A549 (cell line): ENCODE results near the gene TAS1R3. TPM values are rescaled to one million over a fixed set of nuclear protein-coding genes. Genes with fewer than 3 reads are reported as not detected.
"Not testable (repeated sequence)": the region's sequence is repeated elsewhere in the genome, so short reads cannot be mapped to it uniquely, and the experiment has no call there.

ENCODE experiments used
- ATAC-seq, 2 experiments: fragments of 200-7000 bp in 1 of 2; fragments of >200 bp in 1 of 2; cut with Nextera tagmentation in 1 of 2; cut with Tn5 transposase in 1 of 2; 3 replicates each; pipeline versions ENCODE4 v1.8.0 to v1.9.1; 2018 to 2020; ENCODE audit warnings: mild to moderate bottlenecking in 1 of 2, moderate library complexity in 1 of 2
- CTCF ChIA-PET: fragments of 300-600 bp; sonication (Branson Sonifier 250); formaldehyde crosslinking; extraction: SDS; loops from one replicate; lab custom pipeline; 2021; ENCODE audit warnings: antibody characterized with exemption, inconsistent platforms; lab: Yijun Ruan, JAX
- POLR2A ChIA-PET: fragments of 350-600 bp; formaldehyde crosslinking; extraction: SDS; loops from one replicate; lab custom pipeline; 2021; ENCODE audit warnings: antibody characterized with exemption, inconsistent platforms; lab: Yijun Ruan, JAX
- DNase-seq, 2 experiments: peaks; one replicate each; pipeline versions ENCODE4 v3.0.0 to v3.0.0-alpha.2; 2011 to 2016; ENCODE audit warnings: low read depth in 1 of 2, low spot score in 1 of 2
- FAIRE-seq: peaks from 2 replicates; lab custom pipeline; 2011; peaks lifted over from hg19 to GRCh38; lab: Jason Lieb, UNC
- H3K27ac ChIP-seq, 2 experiments: fragments of >200 bp; sonication (Bioruptor Twin); formaldehyde crosslinking; 3 replicates each; pipeline ENCODE4 v1.5.1; 2016 to 2017
- H3K4me1 ChIP-seq: fragments of >200 bp; sonication (Bioruptor Twin); formaldehyde crosslinking; 3 replicates; pipeline ENCODE4 v1.6.1; 2016
- H3K4me2 ChIP-seq: fragments of >200 bp; sonication (Bioruptor Twin); formaldehyde crosslinking; 3 replicates; pipeline ENCODE4 v1.6.1; 2016
- H3K4me3 ChIP-seq: fragments of >200 bp; sonication (Bioruptor Twin); formaldehyde crosslinking; 3 replicates; pipeline ENCODE4 v1.5.1; 2016
- H3K9me3 ChIP-seq: fragments of >200 bp; sonication (Bioruptor Twin); formaldehyde crosslinking; 3 replicates; pipeline ENCODE4 v1.6.1; 2016
- ATOH8 ChIP-seq: fragments of 250-450 bp; sonication (Bioruptor Pico); IDR thresholded peaks from 2 replicates; pipeline ENCODE4 v1.5.0; 2020; ENCODE audit warnings: low read depth, mild to moderate bottlenecking, moderate library complexity
- CHD4 ChIP-seq: fragments of 200-600 bp; sonication (generic); IDR thresholded peaks from 2 replicates; pipeline ENCODE4 v1.6.1; 2016; ENCODE audit warnings: antibody characterized with exemption, mild to moderate bottlenecking, borderline replicate concordance
- E2F6 ChIP-seq: IDR thresholded peaks from 2 replicates; pipeline ENCODE4 v1.6.1; 2012; ENCODE audit warnings: low read depth, borderline replicate concordance
- EHMT2 ChIP-seq: fragments of 200-600 bp; sonication (generic); IDR thresholded peaks from 2 replicates; pipeline ENCODE4 v1.6.1; 2016; ENCODE audit warnings: antibody characterized with exemption, low read depth, mild to moderate bottlenecking, moderate library complexity
- FOSB ChIP-seq: fragments of 250-450 bp; sonication (Bioruptor Pico); IDR thresholded peaks from 2 replicates; pipeline ENCODE4 v1.5.0; 2020; ENCODE audit warnings: mild to moderate bottlenecking, moderate library complexity
- FOXS1 ChIP-seq: fragments of 250-450 bp; sonication (Bioruptor Pico); IDR thresholded peaks from 2 replicates; pipeline ENCODE4 v1.5.0; 2020; ENCODE audit warnings: mild to moderate bottlenecking, moderate library complexity
- GATA3 ChIP-seq: IDR thresholded peaks from 2 replicates; pipeline ENCODE4 v1.6.1; 2012; ENCODE audit warnings: borderline replicate concordance
- HEYL ChIP-seq: fragments of 250-450 bp; sonication (Bioruptor Pico); IDR thresholded peaks from 2 replicates; pipeline ENCODE4 v1.8.0; 2021; ENCODE audit warnings: mild to moderate bottlenecking, moderate library complexity
- HOXB13 ChIP-seq: fragments of 250-450 bp; sonication (Bioruptor Pico); IDR thresholded peaks from 2 replicates; pipeline ENCODE4 v1.5.0; 2020; ENCODE audit warnings: low read depth, mild to moderate bottlenecking, moderate library complexity
- JUNB ChIP-seq: fragments of >200 bp; sonication (Bioruptor Twin); formaldehyde crosslinking; IDR thresholded peaks from 2 replicates; pipeline ENCODE4 v1.6.1; 2016
- KDM5A ChIP-seq: fragments of 200-600 bp; sonication (generic); IDR thresholded peaks from 2 replicates; pipeline ENCODE4 v1.6.1; 2016; ENCODE audit warnings: antibody characterized with exemption, mild to moderate bottlenecking
- MAX ChIP-seq: IDR thresholded peaks from 2 replicates; pipeline ENCODE4 v1.6.1; 2012
- MAZ ChIP-seq: fragments of 150-350 bp; IDR thresholded peaks from 2 replicates; pipeline ENCODE4 v1.6.1; 2014; ENCODE audit warnings: antibody characterized with exemption, low read depth, low read length, borderline replicate concordance
- NFE2L2 ChIP-seq: fragments of 150-350 bp; conservative IDR thresholded peaks from 2 replicates; pipeline ENCODE4 v1.6.1; 2014; ENCODE audit warnings: low read length
- POLR2AphosphoS2 ChIP-seq: conservative IDR thresholded peaks from 2 replicates; pipeline ENCODE4 v1.6.1; 2012; ENCODE audit warnings: low read length, improper control_type of control experiment, inconsistent platforms
- RCOR1 ChIP-seq: fragments of 150-350 bp; IDR thresholded peaks from 2 replicates; pipeline ENCODE4 v1.6.1; 2014; ENCODE audit warnings: antibody characterized with exemption, low read length, low read depth
- SMC3 ChIP-seq: fragments of >200 bp; sonication (Bioruptor Twin); formaldehyde crosslinking; IDR thresholded peaks from 3 replicates; pipeline ENCODE4 v1.6.1; 2018; ENCODE audit warnings: inconsistent platforms
- SREBF2 ChIP-seq: fragments of 450-650 bp; IDR thresholded peaks from 2 replicates; pipeline ENCODE4 v1.6.1; 2014; ENCODE audit warnings: mild to moderate bottlenecking, moderate library complexity
- ZFP36 ChIP-seq: fragments of 450-650 bp; IDR thresholded peaks from 2 replicates; pipeline ENCODE4 v1.6.1; 2014; ENCODE audit warnings: borderline replicate concordance; ENCODE audit not compliant: partially characterized antibody
- ZNF302 ChIP-seq: fragments of 250-450 bp; sonication (Bioruptor Pico); IDR thresholded peaks from 2 replicates; pipeline ENCODE4 v1.9.0; 2021; ENCODE audit warnings: inconsistent platforms, mild to moderate bottlenecking, moderate library complexity
- WGBS: methylation state at CpG from one replicate; pipeline ENCODE4 v1.1.6; 2017; ENCODE audit errors: missing lambda C conversion rate; 5-methylcytosine and 5-hydroxymethylcytosine counted together
- polyA plus RNA-seq, 4 experiments: library from polyadenylated mRNA; depleted of rRNA in 3 of 4; stranded (reverse); fragments of >200 nt; fragmentation: RNase III in 1 of 4; extraction: RNeasy Plus Mini Kit Qiagen cat#74134 plus additional on column Dnase treatment in 1 of 4; gene quantifications; 2 replicates in 3 of 4; 3 replicates in 1 of 4; pipeline ENCODE4 v1.2.3, GENCODE V29; 2011 to 2017

The TAS1R3 gene
- polyA plus RNA-seq, 2 of the 4 experiments (the other 2 are of a cell fraction) = 0.05 to 0.15 TPM

GRCh38 chr1:1367315-1367714 is 36.2 kb downstream of the TAS1R3 start:
- no peaks in the 10 kb centered on the region for H3K9me3 ChIP-seq
- FAIRE-seq (no peak), DNase-seq (no peak), ATAC-seq (no peak)
- H3K27ac ChIP-seq = no peak overlapping the region
- ChIA-PET CTCF (interaction anchor here (6.1 kb wide), 1 partner anchor 22 kb away, joined by 73 read pairs; the partner anchor contains the start of gene DVL1), POLR2A (no interaction called here)
- H3K4me1 ChIP-seq = no peaks in the 10 kb centered on the region
- no peak overlapping the region for H3K4me2 ChIP-seq
- WGBS = 87% methylated on average over 5 of the region's 5 CpGs
- no peak for TF ChIP-seq ATOH8 (CRISPR knock-in tag)
- no peak for TF ChIP-seq SREBF2
- no peak for TF ChIP-seq RCOR1
- H3K4me3 ChIP-seq = no peak overlapping the region

GRCh38 chr1:1370094-1370493 is 39.0 kb downstream of the TAS1R3 start:
- H3K27ac ChIP-seq, H3K4me2 ChIP-seq, FAIRE-seq, DNase-seq, ATAC-seq, H3K9me3 ChIP-seq, H3K4me3 ChIP-seq: not testable (repeated sequence)
- WGBS = 90% methylated on average over 13 of the region's 14 CpGs
- POLR2A ChIA-PET = interaction anchor here (0.7 kb wide), 1 partner anchor 11 kb away, joined by 3 read pairs; no protein-coding TSS in a partner anchor
- peaks cover 10% of the 10 kb centered on the region for H3K4me1 ChIP-seq
- CTCF ChIA-PET = interaction anchor here (0.6 to 6.1 kb wide), 7 partner anchors 10 to 386 kb away, joined by 3 to 73 read pairs (median 9); partner anchors contain the start of gene DVL1

- ChIA-PET POLR2A (interaction anchor here (0.7 to 1.1 kb wide), 3 partner anchors 12 to 18 kb away, joined by 3 to 4 read pairs (median 3); no protein-coding TSS in a partner anchor), CTCF (interaction anchor here (1.2 to 6.1 kb wide), 15 partner anchors 8 to 387 kb away, joined by 3 to 73 read pairs (median 7); partner anchors contain the start of gene DVL1)
- H3K4me3 ChIP-seq = no peak overlapping the region
- ATAC-seq (no peak), DNase-seq (no peak), FAIRE-seq (no peak)
- H3K27ac ChIP-seq = no peak overlapping the region
- H3K4me1 ChIP-seq = peaks cover 10% of the 10 kb centered on the region
- 88% methylated on average over 8 of the region's 16 CpGs for WGBS
- H3K4me2 ChIP-seq = no peak overlapping the region
- no peaks in the 10 kb centered on the region for H3K9me3 ChIP-seq
- no peak for TF ChIP-seq JUNB
Observed at GRCh38 chr1:1370771-1371300, 39.8 kb downstream of the TAS1R3 start.

- Histone ChIP-seq H3K4me1 (peaks cover 14% of the 10 kb centered on the region), H3K27ac (no peak overlapping the region), H3K9me3 (no peaks in the 10 kb centered on the region), H3K4me2 (no peak overlapping the region), H3K4me3 (no peak overlapping the region)
- ATAC-seq = no peak
- 91% methylated on average over 7 of the region's 12 CpGs for WGBS
- ChIA-PET CTCF (interaction anchor here (0.8 to 6.1 kb wide), 21 partner anchors 8 to 387 kb away, joined by 3 to 73 read pairs (median 6); partner anchors contain the start of gene DVL1), POLR2A (interaction anchor here (1.1 kb wide), 1 partner anchor 16 kb away, joined by 4 read pairs; no protein-coding TSS in a partner anchor)
- FAIRE-seq = no peak
- TF ChIP-seq HOXB13 (CRISPR knock-in tag) (no peak), FOXS1 (CRISPR knock-in tag) (no peak), POLR2AphosphoS2 (no peak), E2F6 (no peak), HEYL (CRISPR knock-in tag) (no peak), ZFP36 (no peak), GATA3 (no peak), NFE2L2 (no peak), FOSB (CRISPR knock-in tag) (no peak), ZNF302 (CRISPR knock-in tag) (no peak), MAZ (no peak), MAX (no peak), RCOR1 (no peak), EHMT2 (no peak), SMC3 (no peak), KDM5A (no peak), CHD4 (no peak)
- TF ChIP-seq, all 56 proteins: peak for 0
- no peak for DNase-seq
Observed at GRCh38 chr1:1371364-1371745, 40.3 kb downstream of the TAS1R3 start.
